Measurements from ENCODE around the gene WDR93.

The WDR93 gene

GRCh38 chr15:89662893-89663626 lies 27.6 kb upstream of the WDR93 start:
- DNase-seq, result no peak

- no peak for DNase-seq
Observed at GRCh38 chr15:89664441-89665350, 25.9 kb upstream of the WDR93 start.

- no peak for DNase-seq
Observed at GRCh38 chr15:89665449-89666181, 25.0 kb upstream of the WDR93 start.

- no peak for DNase-seq
Observed at GRCh38 chr15:89666184-89666857, 24.3 kb upstream of the WDR93 start.

GRCh38 chr15:89666858-89667705 lies 23.5 kb upstream of the WDR93 start:
- DNase-seq, result no peak

- DNase-seq, result no peak
Observed at GRCh38 chr15:89667706-89667960, 23.0 kb upstream of the WDR93 start.

- DNase-seq, result no peak
Observed at GRCh38 chr15:89668171-89668570, 22.4 kb upstream of the WDR93 start.

- DNase-seq, result no peak
Observed at GRCh38 chr15:89669309-89669865, 21.2 kb upstream of the WDR93 start.

GRCh38 chr15:89669941-89670340 lies 20.7 kb upstream of the WDR93 start:
- DNase-seq, result no peak

GRCh38 chr15:89670971-89671560 lies 19.5 kb upstream of the WDR93 start:
- no peak for DNase-seq

GRCh38 chr15:89671687-89672086 lies 18.9 kb upstream of the WDR93 start:
- DNase-seq, result no peak

- DNase-seq, result no peak
Observed at GRCh38 chr15:89672221-89673164, 18.1 kb upstream of the WDR93 start.

- no peak for DNase-seq
Observed at GRCh38 chr15:89673165-89673512, 17.5 kb upstream of the WDR93 start.

- no peak for DNase-seq
Observed at GRCh38 chr15:89674526-89674925, 16.1 kb upstream of the WDR93 start.

- no peak for DNase-seq
Observed at GRCh38 chr15:89675606-89676005, 15.0 kb upstream of the WDR93 start.

- no peak for DNase-seq
Observed at GRCh38 chr15:89677381-89677780, 13.2 kb upstream of the WDR93 start.

- no peak for DNase-seq
Observed at GRCh38 chr15:89679212-89679611, 11.4 kb upstream of the WDR93 start, which contains the start of gene PLIN1. Gene PLIN1, minus strand, starts transcription at chr15:89679367. Its CDS starts 1,878 bp downstream, at chr15:89677489.

GRCh38 chr15:89680282-89680873 lies 10.2 kb upstream of the WDR93 start:
- no peak for DNase-seq

- DNase-seq, result no peak
Observed at GRCh38 chr15:89681146-89681545, 9.5 kb upstream of the WDR93 start.

- DNase-seq, result no peak
Observed at GRCh38 chr15:89685995-89686394, 4.6 kb upstream of the WDR93 start.
